Measurements from ENCODE around the gene FAXC.

DNA sequence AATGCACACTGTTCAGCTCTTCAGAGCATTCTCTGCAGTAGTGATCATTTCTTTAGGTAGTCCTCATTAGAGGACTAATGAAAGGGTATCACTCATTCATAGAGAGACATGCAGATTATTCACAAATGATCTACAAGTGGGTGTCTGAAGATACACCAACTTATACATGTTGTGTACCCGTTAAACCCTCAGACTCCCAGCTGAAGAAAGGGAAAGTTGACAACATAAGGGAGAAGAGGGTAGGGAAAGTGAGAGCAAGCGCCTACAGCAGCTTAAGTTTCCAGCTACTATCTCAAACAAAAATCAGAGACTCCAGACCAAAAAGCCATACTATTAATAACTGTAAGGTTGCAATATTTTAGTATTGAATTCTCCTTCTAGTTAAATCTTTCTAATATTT is 37.1 kb downstream of the FAXC start:
- no peak for TF ChIP-seq POLR2A (IDR thresholded peaks at IDR 0.05; ENCODE audit: low read length)
- TF ChIP-seq GATA1 (IDR thresholded peaks at IDR 0.05; ENCODE audit: low read depth, low read length) = no peak
